SU-DHL-6 (cell line): Measurements from ENCODE around the gene RASGRP2.

Source experiments
- H2AFZ ChIP-seq: fragments of 200-600 bp; sonication (generic); 2 replicates; pipeline ENCODE4 v1.6.1; 2014; ENCODE audit warnings: low read depth, mild to moderate bottlenecking, moderate library complexity, mixed read lengths, antibody characterized with exemption, low read length; ENCODE audit not compliant: severe bottlenecking
- H3F3A ChIP-seq: fragments of 200-600 bp; shearing (Covaris generic); 2 replicates; pipeline ENCODE4 v1.6.0; 2016; ENCODE audit warnings: antibody characterized with exemption, mild to moderate bottlenecking; ENCODE audit not compliant: insufficient read depth
- H3K27ac ChIP-seq: fragments of 200-600 bp; sonication (generic); 2 replicates; pipeline ENCODE4 v1.5.1; 2016; ENCODE audit warnings: low read depth, mild to moderate bottlenecking, low read length, moderate library complexity, mixed read lengths
- H3K27me3 ChIP-seq: fragments of 200-600 bp; sonication (generic), shearing (Covaris generic); 2 replicates; pipeline ENCODE4 v1.6.0; 2014; ENCODE audit warnings: mild to moderate bottlenecking, low read length
- H3K36me3 ChIP-seq: fragments of 200-600 bp; sonication (generic); 2 replicates; pipeline ENCODE4 v1.6.1; 2014; ENCODE audit warnings: mild to moderate bottlenecking, low read length, mixed read lengths
- H3K4me2 ChIP-seq: fragments of 300-600, 200-600 bp; shearing (Covaris generic), sonication (generic); 2 replicates; pipeline ENCODE4 v1.6.0; 2014; ENCODE audit warnings: low read length, low read depth, mild to moderate bottlenecking; ENCODE audit not compliant: poor library complexity, severe bottlenecking
- H3K4me3 ChIP-seq: fragments of 200-600 bp; sonication (generic); 2 replicates; pipeline ENCODE4 v1.5.1; 2014; ENCODE audit warnings: antibody characterized with exemption, low read length, mild to moderate bottlenecking, mixed read lengths; ENCODE audit not compliant: insufficient read depth, poor library complexity, severe bottlenecking
- H3K79me2 ChIP-seq: fragments of 200-600 bp; sonication (generic); 2 replicates; pipeline ENCODE4 v1.6.1; 2014; ENCODE audit warnings: mild to moderate bottlenecking, low read length, moderate library complexity; ENCODE audit not compliant: insufficient read depth
- H3K9ac ChIP-seq: fragments of 200-600 bp; sonication (generic); 2 replicates; pipeline ENCODE4 v1.7.0; 2014; ENCODE audit warnings: mild to moderate bottlenecking, low read length
- H3K9me2 ChIP-seq: fragments of 200-600 bp; sonication (generic); replicated peaks from 2 replicates; pipeline ENCODE4 v1.6.1; 2014; ENCODE audit warnings: low read length; ENCODE audit not compliant: insufficient read depth
- H3K9me3 ChIP-seq: fragments of 200-600 bp; sonication (generic); 2 replicates; pipeline ENCODE4 v1.6.1; 2014; ENCODE audit warnings: low read length, mixed read lengths; ENCODE audit not compliant: insufficient read depth
- H4K20me1 ChIP-seq: fragments of 200-600 bp; sonication (generic); 2 replicates; pipeline ENCODE4 v1.6.1; 2014; ENCODE audit warnings: low read depth, mild to moderate bottlenecking, antibody characterized with exemption, low read length, moderate library complexity, mixed read lengths
- EZH2phosphoT487 ChIP-seq: fragments of 200-600 bp; sonication (generic), shearing (Covaris generic); conservative IDR thresholded peaks from 2 replicates; pipeline ENCODE4 v1.6.1; 2018; ENCODE audit warnings: mild to moderate bottlenecking, antibody characterized with exemption, low read length, moderate library complexity, mixed read lengths
- TF ChIP-seq, protein P1 (sequence below): fragments of 200-600 bp; sonication (generic); IDR thresholded peaks from one replicate; pipeline ENCODE4 v1.5.1; 2017; ENCODE audit warnings: antibody characterized with exemption, mild to moderate bottlenecking, low read length, moderate library complexity; ENCODE audit not compliant: insufficient read depth, poor library complexity, severe bottlenecking

RASGRP2 gene

GRCh38 chr11:64714666-64715065 lies 29.3 kb downstream of the RASGRP2 start:
- Histone ChIP-seq H3K36me3 (no peaks in the 10 kb centered on the region), H2AFZ (no peak overlapping the region), H3K9ac (no peak overlapping the region), H4K20me1 (no peaks in the 10 kb centered on the region), H3F3A (no peaks in the 10 kb centered on the region), H3K4me2 (no peak overlapping the region), H3K79me2 (no peaks in the 10 kb centered on the region), H3K4me3 (no peak overlapping the region), H3K27ac (no peak overlapping the region), H3K9me2 (no peaks in the 10 kb centered on the region), H3K27me3 (no peaks in the 10 kb centered on the region), H3K9me3 (no peaks in the 10 kb centered on the region)
- no peak for TF ChIP-seq EZH2phosphoT487
- TF ChIP-seq, protein P1, sequence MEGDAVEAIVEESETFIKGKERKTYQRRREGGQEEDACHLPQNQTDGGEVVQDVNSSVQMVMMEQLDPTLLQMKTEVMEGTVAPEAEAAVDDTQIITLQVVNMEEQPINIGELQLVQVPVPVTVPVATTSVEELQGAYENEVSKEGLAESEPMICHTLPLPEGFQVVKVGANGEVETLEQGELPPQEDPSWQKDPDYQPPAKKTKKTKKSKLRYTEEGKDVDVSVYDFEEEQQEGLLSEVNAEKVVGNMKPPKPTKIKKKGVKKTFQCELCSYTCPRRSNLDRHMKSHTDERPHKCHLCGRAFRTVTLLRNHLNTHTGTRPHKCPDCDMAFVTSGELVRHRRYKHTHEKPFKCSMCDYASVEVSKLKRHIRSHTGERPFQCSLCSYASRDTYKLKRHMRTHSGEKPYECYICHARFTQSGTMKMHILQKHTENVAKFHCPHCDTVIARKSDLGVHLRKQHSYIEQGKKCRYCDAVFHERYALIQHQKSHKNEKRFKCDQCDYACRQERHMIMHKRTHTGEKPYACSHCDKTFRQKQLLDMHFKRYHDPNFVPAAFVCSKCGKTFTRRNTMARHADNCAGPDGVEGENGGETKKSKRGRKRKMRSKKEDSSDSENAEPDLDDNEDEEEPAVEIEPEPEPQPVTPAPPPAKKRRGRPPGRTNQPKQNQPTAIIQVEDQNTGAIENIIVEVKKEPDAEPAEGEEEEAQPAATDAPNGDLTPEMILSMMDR = no peak

DNA sequence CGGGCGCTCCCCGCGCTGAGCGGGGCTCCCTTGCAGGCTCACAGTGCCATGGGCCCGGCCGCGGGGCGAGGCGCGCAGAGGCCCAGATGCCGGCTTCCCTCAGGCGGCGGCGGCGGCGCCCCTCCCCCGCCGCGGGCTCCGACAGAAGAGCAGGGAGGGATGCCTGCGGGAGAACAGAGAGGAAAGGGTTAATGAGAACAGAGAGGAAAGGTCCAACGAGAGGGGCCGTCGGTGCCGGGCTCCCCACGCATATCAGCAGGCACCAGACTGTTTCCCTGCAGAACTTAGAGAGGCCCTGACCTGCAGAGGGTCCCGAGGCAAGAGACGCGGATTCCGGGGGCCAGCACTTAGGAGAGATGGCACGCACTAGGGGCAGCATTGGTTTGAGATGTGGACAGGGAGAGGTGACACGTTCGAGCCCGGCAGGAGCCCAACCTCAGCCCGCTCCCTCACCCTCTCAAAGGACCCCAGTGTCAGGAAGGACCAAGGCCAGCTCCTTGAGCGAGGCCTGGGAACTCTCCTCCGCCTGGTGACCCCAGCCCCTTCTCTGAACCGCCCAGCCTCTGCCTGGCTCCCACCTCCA lies 30.1 kb downstream of the RASGRP2 start:
- Histone ChIP-seq H3K79me2 (no peaks in the 10 kb centered on the region), H3K27me3 (no peaks in the 10 kb centered on the region), H3K27ac (no peak overlapping the region), H3K4me3 (no peak overlapping the region), H3K9me2 (no peaks in the 10 kb centered on the region), H3K9me3 (no peaks in the 10 kb centered on the region), H2AFZ (no peak overlapping the region), H3K9ac (no peak overlapping the region), H3K36me3 (no peaks in the 10 kb centered on the region), H3K4me2 (no peak overlapping the region), H4K20me1 (no peaks in the 10 kb centered on the region), H3F3A (no peaks in the 10 kb centered on the region)
- TF ChIP-seq EZH2phosphoT487 = no peak
- TF ChIP-seq, protein P1 = no peak

GRCh38 chr11:64713016-64713707 lies 30.8 kb downstream of the RASGRP2 start:
- no peaks in the 10 kb centered on the region for H3K27me3 ChIP-seq
- H3K4me3 ChIP-seq = no peak overlapping the region
- no peaks in the 10 kb centered on the region for H3K9me3 ChIP-seq
- H3K27ac ChIP-seq = no peak overlapping the region
- no peak overlapping the region for H3K9ac ChIP-seq
- no peak overlapping the region for H3K4me2 ChIP-seq
- H3K9me2 ChIP-seq = no peaks in the 10 kb centered on the region
- no peaks in the 10 kb centered on the region for H3F3A ChIP-seq
- no peaks in the 10 kb centered on the region for H3K79me2 ChIP-seq
- no peaks in the 10 kb centered on the region for H3K36me3 ChIP-seq
- H2AFZ ChIP-seq = no peak overlapping the region
- no peaks in the 10 kb centered on the region for H4K20me1 ChIP-seq
- TF ChIP-seq, protein P1 = no peak
- no peak for TF ChIP-seq EZH2phosphoT487
